H1 (cell line): ENCODE data around the gene SLC1A7. TPM values are rescaled to one million over a fixed set of nuclear protein-coding genes. Genes with fewer than 3 reads are reported as not detected.

Source experiments
- CTCF ChIA-PET: fragments of 300-600 bp; sonication (Branson Sonifier 250); formaldehyde crosslinking; loops from one replicate; lab custom pipeline; 2021; ENCODE audit not compliant: partially characterized antibody; lab: Charles Lee
- POLR2A ChIA-PET: fragments of 300-600 bp; sonication (Branson Sonifier 250); formaldehyde crosslinking; loops from one replicate; lab custom pipeline; 2021; ENCODE audit warnings: inconsistent platforms; ENCODE audit not compliant: partially characterized antibody; lab: Charles Lee
- DNase-seq, 2 experiments: peaks; one replicate each; pipeline versions ENCODE4 v3.0.0 to v3.0.0-alpha.2; 2010 to 2022; ENCODE audit warnings: low spot score in 2 of 2, low read depth in 1 of 2, mixed read lengths in 1 of 2
- FAIRE-seq: peaks from 2 replicates; lab custom pipeline; 2011; peaks lifted over from hg19 to GRCh38; lab: Jason Lieb, UNC
- H2AFZ ChIP-seq: 2 replicates; pipeline ENCODE4 v1.8.1; 2012; ENCODE audit warnings: low read length, inconsistent platforms
- H2AK5ac ChIP-seq: 2 replicates; pipeline ENCODE4 v1.6.1; 2013; ENCODE audit warnings: low read depth, low read length
- H2BK120ac ChIP-seq: replicated peaks from 2 replicates; pipeline ENCODE3; 2013; ENCODE audit warnings: low read depth, low read length, inconsistent platforms
- H2BK12ac ChIP-seq: 2 replicates; pipeline ENCODE4 v1.6.1; 2013; ENCODE audit warnings: low read depth, low read length
- H2BK15ac ChIP-seq: 2 replicates; pipeline ENCODE4 v1.6.1; 2013; ENCODE audit warnings: low read length
- H2BK20ac ChIP-seq: 2 replicates; pipeline ENCODE4 v1.6.1; 2013; ENCODE audit warnings: low read length
- H2BK5ac ChIP-seq: 2 replicates; pipeline ENCODE4 v1.6.1; 2013; ENCODE audit warnings: low read depth, low read length
- H3K14ac ChIP-seq: 2 replicates; pipeline ENCODE4 v1.6.1; 2013; ENCODE audit warnings: inconsistent platforms; ENCODE audit not compliant: insufficient read length
- H3K18ac ChIP-seq: 2 replicates; pipeline ENCODE4 v1.6.1; 2013; ENCODE audit warnings: low read length; ENCODE audit errors: extremely low read depth
- H3K23ac ChIP-seq: 2 replicates; pipeline ENCODE4 v1.6.1; 2013; ENCODE audit warnings: inconsistent platforms; ENCODE audit not compliant: insufficient read length
- H3K23me2 ChIP-seq: 2 replicates; pipeline ENCODE4 v1.6.1; 2013; ENCODE audit warnings: low read depth, low read length
- H3K27ac ChIP-seq: 2 replicates; pipeline ENCODE4 v1.6.1; 2011; ENCODE audit warnings: low read depth, low read length, inconsistent platforms
- H3K27me3 ChIP-seq, 4 experiments: replicated peaks in 1 of 4; 1 replicate in 1 of 4; 2 replicates in 3 of 4; pipeline versions ENCODE4 v1.6.1 to v1.8.1; 2011 to 2013; ENCODE audit warnings: low read length in 3 of 4, mild to moderate bottlenecking in 3 of 4, inconsistent platforms in 2 of 4, mixed read lengths in 2 of 4, moderate library complexity in 1 of 4; ENCODE audit not compliant: control insufficient read depth in 3 of 4, insufficient read depth in 3 of 4; ENCODE audit errors: extremely low read depth in 1 of 4
- H3K36me3 ChIP-seq, 4 experiments: 2 replicates each; pipeline versions ENCODE4 v1.6.1 to v1.8.1; 2011 to 2013; ENCODE audit warnings: mild to moderate bottlenecking in 4 of 4, low read length in 3 of 4, moderate library complexity in 2 of 4, control low read depth in 1 of 4, inconsistent platforms in 1 of 4; ENCODE audit not compliant: insufficient read depth in 4 of 4, control insufficient read depth in 2 of 4
- H3K4ac ChIP-seq: replicated peaks from 2 replicates; pipeline ENCODE3; 2013; ENCODE audit warnings: low read length, low read depth, mixed read lengths, inconsistent platforms; ENCODE audit not compliant: insufficient read length
- H3K4me1 ChIP-seq, 4 experiments: replicated peaks in 1 of 4; 1 replicate in 1 of 4; 2 replicates in 3 of 4; pipeline versions ENCODE4 v1.6.1 to v1.8.1; 2011 to 2013; ENCODE audit warnings: low read length in 3 of 4, inconsistent platforms in 2 of 4, mixed read lengths in 1 of 4; ENCODE audit not compliant: insufficient read depth in 4 of 4, control insufficient read depth in 3 of 4
- H3K4me2 ChIP-seq, 2 experiments: 2 replicates each; pipeline versions ENCODE4 v1.6.1 to v1.8.1; 2011 to 2013; ENCODE audit warnings: low read depth in 2 of 2, low read length in 2 of 2, control low read depth in 1 of 2, inconsistent platforms in 1 of 2, mild to moderate bottlenecking in 1 of 2; ENCODE audit not compliant: insufficient read depth in 1 of 2
- H3K4me3 ChIP-seq, 4 experiments: fragments of 200-600, 300-600 bp in 1 of 4; sonication (generic), shearing (Covaris generic), sonication (Bioruptor Twin) in 1 of 4; 2 replicates each; pipeline versions ENCODE4 v1.5.1 to v1.8.1; 2011 to 2016; ENCODE audit warnings: low read length in 4 of 4, low read depth in 3 of 4, control low read depth in 2 of 4, inconsistent platforms in 2 of 4, mild to moderate bottlenecking in 2 of 4, mixed read lengths in 1 of 4, moderate library complexity in 1 of 4; ENCODE audit not compliant: insufficient read depth in 2 of 4; ENCODE audit errors: extremely low read depth in 1 of 4
- H3K56ac ChIP-seq: replicated peaks from 2 replicates; pipeline ENCODE3; 2013; ENCODE audit warnings: low read depth, mild to moderate bottlenecking, mixed read lengths, low read length, inconsistent platforms; ENCODE audit not compliant: insufficient read length
- H3K79me1 ChIP-seq: 2 replicates; pipeline ENCODE4 v1.6.1; 2013; ENCODE audit warnings: low read depth, low read length, control low read depth
- H3K79me2 ChIP-seq, 2 experiments: 2 replicates each; pipeline versions ENCODE4 v1.6.1 to v1.8.1; 2012 to 2013; ENCODE audit warnings: low read length in 2 of 2, mild to moderate bottlenecking in 2 of 2, inconsistent platforms in 1 of 2; ENCODE audit not compliant: insufficient read depth in 2 of 2, control insufficient read depth in 1 of 2
- H3K9ac ChIP-seq, 4 experiments: replicated peaks in 1 of 4; 1 replicate in 1 of 4; 2 replicates in 3 of 4; pipeline versions ENCODE4 v1.6.1 to v1.8.1; 2011 to 2013; ENCODE audit warnings: low read depth in 3 of 4, low read length in 3 of 4, control low read depth in 2 of 4, mild to moderate bottlenecking in 2 of 4, moderate library complexity in 2 of 4, inconsistent platforms in 1 of 4; ENCODE audit errors: extremely low read depth in 1 of 4
- H3K9me3 ChIP-seq, 2 experiments: 2 replicates each; pipeline versions ENCODE4 v1.6.1 to v1.8.1; 2012 to 2013; ENCODE audit warnings: mild to moderate bottlenecking in 2 of 2, moderate library complexity in 2 of 2, control low read depth in 1 of 2, inconsistent platforms in 1 of 2, low read depth in 1 of 2, low read length in 1 of 2, mixed read lengths in 1 of 2; ENCODE audit not compliant: insufficient read depth in 2 of 2
- H4K20me1 ChIP-seq, 2 experiments: replicated peaks in 1 of 2; 2 replicates each; pipeline versions ENCODE3 to v1.8.1; 2011 to 2013; ENCODE audit warnings: inconsistent platforms in 2 of 2, low read length in 2 of 2, mild to moderate bottlenecking in 1 of 2; ENCODE audit not compliant: insufficient read depth in 2 of 2, control insufficient read depth in 1 of 2
- H4K5ac ChIP-seq: 2 replicates; pipeline ENCODE4 v1.6.1; 2013; ENCODE audit warnings: low read length, low read depth, mixed read lengths, inconsistent platforms; ENCODE audit not compliant: insufficient read length
- H4K8ac ChIP-seq: 2 replicates; pipeline ENCODE4 v1.8.0; 2013; ENCODE audit warnings: mild to moderate bottlenecking, moderate library complexity, low read length, inconsistent platforms; ENCODE audit not compliant: insufficient read depth; ENCODE audit errors: extremely low read depth
- H4K91ac ChIP-seq: replicated peaks from 2 replicates; pipeline ENCODE3; 2013; ENCODE audit warnings: low read length, mixed read lengths, inconsistent platforms; ENCODE audit not compliant: insufficient read length
- BACH1 ChIP-seq: IDR thresholded peaks from 2 replicates; pipeline ENCODE4 v1.6.1; 2012; ENCODE audit warnings: low read length, improper control_type of control experiment
- BCL11A ChIP-seq, 2 experiments: IDR thresholded peaks; one replicate each; pipeline ENCODE4 v1.6.1; 2011; ENCODE audit warnings: low read depth in 2 of 2, low read length in 2 of 2, mild to moderate bottlenecking in 2 of 2
- BRCA1 ChIP-seq: IDR thresholded peaks from 2 replicates; pipeline ENCODE4 v1.6.1; 2012; ENCODE audit warnings: low read depth, low read length, improper control_type of control experiment
- CBX5 ChIP-seq: fragments of 300-800, 300-1000 bp; sonication (generic); IDR thresholded peaks from 2 replicates; pipeline ENCODE4 v1.7.1; 2016; ENCODE audit warnings: antibody characterized with exemption, low read length, low read depth
- FOSL1 ChIP-seq: IDR thresholded peaks from 2 replicates; pipeline ENCODE4 v1.6.1; 2011; ENCODE audit warnings: mild to moderate bottlenecking, low read depth, low read length, moderate library complexity; ENCODE audit not compliant: insufficient read depth
- KDM1A ChIP-seq: fragments of 200-600, 300-600 bp; sonication (generic); IDR thresholded peaks from 2 replicates; pipeline ENCODE4 v1.7.1; 2016; ENCODE audit warnings: mild to moderate bottlenecking, low read length, borderline replicate concordance
- POLR2A ChIP-seq, 2 experiments: IDR thresholded peaks; 1 replicate in 1 of 2; 2 replicates in 1 of 2; pipeline ENCODE4 v1.6.1; 2011; ENCODE audit warnings: low read depth in 2 of 2, low read length in 2 of 2, mild to moderate bottlenecking in 2 of 2; ENCODE audit errors: control extremely low read depth in 1 of 2
- SIX5 ChIP-seq: IDR thresholded peaks from 2 replicates; pipeline ENCODE4 v1.6.1; 2011; ENCODE audit warnings: mild to moderate bottlenecking, low read depth, low read length
- SRF ChIP-seq: IDR thresholded peaks from 2 replicates; pipeline ENCODE4 v1.6.1; 2011; ENCODE audit warnings: mild to moderate bottlenecking, low read depth, low read length, moderate library complexity
- TBP ChIP-seq: IDR thresholded peaks from 2 replicates; pipeline ENCODE4 v1.6.1; 2011; ENCODE audit warnings: low read depth, low read length, improper control_type of control experiment
- TCF12 ChIP-seq: IDR thresholded peaks from 2 replicates; pipeline ENCODE4 v1.6.1; 2011; ENCODE audit warnings: low read depth, mild to moderate bottlenecking, low read length
- YY1 ChIP-seq: IDR thresholded peaks from 2 replicates; pipeline ENCODE4 v1.6.1; 2011; ENCODE audit warnings: low read depth, mild to moderate bottlenecking, low read length
- WGBS, 2 experiments: shearing (Covaris generic) in 1 of 2; methylation state at CpG; one replicate each; pipeline versions ENCODE4 v1.1.6 to v1.1.7; 2013 to 2015; ENCODE audit warnings: low lambda C conversion rate in 2 of 2, mixed read lengths in 2 of 2, inconsistent platforms in 1 of 2, low coverage in 1 of 2, missing lambda C conversion rate in 1 of 2; ENCODE audit not compliant: insufficient replicate concordance in 2 of 2, insufficient coverage in 1 of 2, insufficient read length in 1 of 2; ENCODE audit errors: extremely low coverage in 1 of 2, missing lambda C conversion rate in 1 of 2; 5-methylcytosine and 5-hydroxymethylcytosine counted together
- polyA plus RNA-seq, 7 experiments: library from polyadenylated mRNA; depleted of rRNA in 3 of 7; stranded (reverse) in 5 of 7; unstranded in 2 of 7; fragments of >200 nt in 5 of 7; fragments of 200-250 nt in 2 of 7; gene quantifications; 1 replicate in 5 of 7; 2 replicates in 1 of 7; 4 replicates in 1 of 7; pipeline versions ENCODE4 v1.2.1 to v1.2.3, GENCODE V29; 2011 to 2013; ENCODE audit warnings: missing spikeins in 2 of 7, mixed read lengths in 2 of 7
- total RNA-seq: library from RNA; stranded (reverse); fragmentation: NEBNext Ultra II Directional; extraction: Animal tissue kit (Norgen Biotek cat#: 25700); gene quantifications from 2 replicates; pipeline ENCODE4 v1.2.1, GENCODE V29; 2021

Gene SLC1A7
- total and polyA plus RNA-seq, 2 of the 8 experiments (the other 6 are each of a cell fraction or from before 2014, with no cell fraction given) = not detected

DNA sequence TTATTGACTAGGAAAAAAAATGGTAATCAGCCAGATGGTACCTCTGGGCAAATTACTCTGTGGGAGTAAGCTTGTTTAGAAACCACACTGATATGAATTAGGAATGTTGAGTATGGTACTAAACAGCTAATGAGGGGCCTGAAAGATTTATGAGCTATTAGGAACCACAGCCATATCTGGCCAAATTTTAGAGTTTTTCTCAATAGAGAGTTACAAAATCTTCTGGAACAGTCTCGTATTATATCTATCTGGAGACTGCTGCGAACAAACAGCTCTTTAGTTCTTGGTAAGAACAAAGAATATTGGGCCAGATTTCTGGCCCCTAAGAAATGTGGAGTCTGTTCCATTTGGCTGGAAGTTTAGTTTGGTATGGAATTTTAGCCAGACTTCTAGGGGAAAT is 85.3 kb downstream of the SLC1A7 start:
- H2BK5ac ChIP-seq = no peak overlapping the region
- TF ChIP-seq BCL11A (IDR thresholded peaks at IDR 0.05; ENCODE audit: low read depth in 2 of 2, low read length in 2 of 2) (no peak), TCF12 (no peak), FOSL1 (no peak), KDM1A (no peak), BACH1 (no peak), BRCA1 (no peak), SRF (no peak), POLR2A (IDR thresholded peaks at IDR 0.05; ENCODE audit: control extremely low read depth in 1 of 2, low read depth in 2 of 2, low read length in 2 of 2) (no peak), YY1 (no peak), SIX5 (no peak), CBX5 (no peak), TBP (no peak)
- TF ChIP-seq, all 59 proteins: peak for 0
- CTCF ChIA-PET = interaction anchor here (0.9 to 1.4 kb wide), 2 partner anchors 20 to 277 kb away, joined by 3 to 4 read pairs; no protein-coding TSS in a partner anchor

More for the DNA sequence above, 85.3 kb downstream of the SLC1A7 start:
- POLR2A ChIA-PET = interaction anchor here (0.7 kb wide), 1 partner anchor 58 kb away, joined by 3 read pairs; no protein-coding TSS in a partner anchor
- no peak for DNase-seq
- no peak overlapping the region for H2BK15ac ChIP-seq
- no peak overlapping the region for H4K8ac ChIP-seq
- H3K4me3 ChIP-seq = no peak overlapping the region
- H3K27me3 ChIP-seq = peaks cover 17 to 27% (median 23%) of the 10 kb centered on the region in 4 experiments
- no peak overlapping the region for H3K9ac ChIP-seq
- no peak overlapping the region for H3K23ac ChIP-seq
- H3K14ac ChIP-seq = no peak overlapping the region
- no peak overlapping the region for H3K4me2 ChIP-seq
- H4K5ac ChIP-seq = no peak overlapping the region
- H4K20me1 ChIP-seq = no peaks in the 10 kb centered on the region
- no peak for FAIRE-seq
- H3K27ac ChIP-seq = no peak overlapping the region
- H2BK120ac ChIP-seq = no peak overlapping the region
- no peak overlapping the region for H2BK20ac ChIP-seq
- H3K56ac ChIP-seq = no peak overlapping the region
- no peaks in the 10 kb centered on the region; a peak in 1 of 8 replicates for H3K36me3 ChIP-seq
- H2AFZ ChIP-seq = no peak overlapping the region
- no peak overlapping the region for H2AK5ac ChIP-seq
- H4K91ac ChIP-seq = no peak overlapping the region
- H3K79me1 ChIP-seq = no peaks in the 10 kb centered on the region
- 85% methylated on average over 2 of the region's 2 CpGs; no CpG with 5 or more reads in 1 of the 2 experiments for WGBS, 2 experiments
- no peaks in the 10 kb centered on the region for H3K9me3 ChIP-seq
- H3K18ac ChIP-seq = no peak overlapping the region
- H2BK12ac ChIP-seq = no peak overlapping the region
- H3K4ac ChIP-seq = no peak overlapping the region
- peaks cover 0 to 6% (median 3%) of the 10 kb centered on the region in 4 experiments; a peak in 3 of 7 replicates for H3K4me1 ChIP-seq
- H3K79me2 ChIP-seq = no peaks in the 10 kb centered on the region
- H3K23me2 ChIP-seq = peaks cover 4% of the 10 kb centered on the region; the same call in 1 of the 2 replicates
